ENCODE results near the gene VPS26A. TPM values are rescaled to one million over a fixed set of nuclear protein-coding genes. Genes with fewer than 3 reads are reported as not detected.

Gene VPS26A
- total and polyA plus RNA-seq, 2 experiments from 2014 or later: 57.6 to 58.7 TPM

GRCh38 chr10:69220041-69220451 is 96.1 kb downstream of the VPS26A start, which contains the start of gene HKDC1:
Gene HKDC1, plus strand, starts transcription at chr10:69220332. Its CDS starts 104 bp downstream, at chr10:69220436.
- H2AFZ ChIP-seq: no peak within 1 kb of the TSS
- WGBS (ENCODE audit: low lambda C conversion rate, missing lambda C conversion rate): 68% methylated on average over 8 of the region's 8 CpGs
- TF ChIP-seq EZH2phosphoT487 (IDR thresholded peaks at IDR 0.05; ENCODE audit: low read depth, severe bottlenecking, unreplicated experiment) (no peak), EZH2 (IDR thresholded peaks at IDR 0.05; ENCODE audit: borderline replicate concordance) (no peak), CTCF (IDR thresholded peaks at IDR 0.05; ENCODE audit: poor library complexity) (no peak)
- DNase-seq (ENCODE audit: low spot score): peak; percentile 61
- peak within 1 kb of the TSS; percentile 87 for H3K27ac ChIP-seq
- peak within 1 kb of the TSS; percentile 61 for H3K4me2 ChIP-seq
- no peaks in the 10 kb centered on the region for H3K9me3 ChIP-seq (ENCODE audit: low read depth)
- no peaks in the 10 kb centered on the region for H3K27me3 ChIP-seq
- H3K4me1 ChIP-seq (ENCODE audit: insufficient read depth): peaks cover 13% of the 10 kb centered on the region
- H3K36me3 ChIP-seq (replicated peaks; ENCODE audit: insufficient read depth, low read depth): no peaks in the 10 kb centered on the region
- H4K20me1 ChIP-seq (ENCODE audit: insufficient read depth, poor library complexity, severe bottlenecking): no peaks in the 10 kb centered on the region
- peak within 1 kb of the TSS; percentile 3 for H3K4me3 ChIP-seq
- H3K9me2 ChIP-seq (replicated peaks; ENCODE audit: insufficient read depth): no peaks in the 10 kb centered on the region
- H3K79me2 ChIP-seq: peaks cover 7% of the 10 kb centered on the region

- peaks cover 7% of the 10 kb centered on the region for H3K79me2 ChIP-seq
- H4K20me1 ChIP-seq (ENCODE audit: insufficient read depth, poor library complexity, severe bottlenecking): no peaks in the 10 kb centered on the region
- peak overlapping the region; percentile 87 for H3K27ac ChIP-seq
- no peaks in the 10 kb centered on the region for H3K9me3 ChIP-seq (ENCODE audit: low read depth)
- peaks cover 13% of the 10 kb centered on the region for H3K4me1 ChIP-seq (ENCODE audit: insufficient read depth)
- H2AFZ ChIP-seq: no peak overlapping the region
- no peaks in the 10 kb centered on the region for H3K9me2 ChIP-seq (replicated peaks; ENCODE audit: insufficient read depth)
- H3K36me3 ChIP-seq (replicated peaks; ENCODE audit: insufficient read depth, low read depth): no peaks in the 10 kb centered on the region
- H3K27me3 ChIP-seq: no peaks in the 10 kb centered on the region
- no peak for DNase-seq (ENCODE audit: low spot score)
- H3K4me3 ChIP-seq: peak overlapping the region; percentile 3
- no peak for TF ChIP-seq EZH2 (IDR thresholded peaks at IDR 0.05; ENCODE audit: borderline replicate concordance)
- H3K4me2 ChIP-seq: peak overlapping the region; percentile 61
- WGBS (ENCODE audit: low lambda C conversion rate, missing lambda C conversion rate): 68% methylated on average over 9 of the region's 9 CpGs
These were observed 96.5 kb downstream of the VPS26A start for GRCh38 chr10:69220507-69220906.

Small RNAs within 50 kb of the gene (small RNA-seq; reads per million reads assigned to genes)
- gene RF00017: not detected

Other genes with a start within 250 kb of the VPS26A start
- 40.5 and 40.9 TPM in 2 replicates for gene DDX50, start 222.9 kb upstream of the VPS26A start, total RNA-seq
- gene DDX50, start 222.9 kb upstream of the VPS26A start, polyA plus RNA-seq: 19.5 and 21.6 TPM in 2 replicates
- gene DDX21, start 168.0 kb upstream of the VPS26A start, total RNA-seq: 55.6 and 55.7 TPM in 2 replicates
- 15.8 and 17.0 TPM in 2 replicates for gene DDX21, start 168.0 kb upstream of the VPS26A start, polyA plus RNA-seq
- gene KIFBP, start 135.4 kb upstream of the VPS26A start, total RNA-seq: 32.6 and 40.5 TPM in 2 replicates
- 33.8 and 35.1 TPM in 2 replicates for gene KIFBP, start 135.4 kb upstream of the VPS26A start, polyA plus RNA-seq
- 0.68 and 2.5 TPM in 2 replicates for gene SRGN, start 36.1 kb upstream of the VPS26A start, total RNA-seq
- gene SRGN, start 36.1 kb upstream of the VPS26A start, polyA plus RNA-seq: 0.36 TPM in 1 of 2 replicates, not detected in the other
- 25.2 and 27.6 TPM in 2 replicates for gene SUPV3L1, start 56.1 kb downstream of the VPS26A start, total RNA-seq
- 25.9 and 27.9 TPM in 2 replicates for gene SUPV3L1, start 56.1 kb downstream of the VPS26A start, polyA plus RNA-seq
- gene HKDC1, start 96.2 kb downstream of the VPS26A start, total RNA-seq: 27.7 and 27.9 TPM in 2 replicates
- gene HKDC1, start 96.2 kb downstream of the VPS26A start, polyA plus RNA-seq: 19.5 and 23.6 TPM in 2 replicates
- gene HK1, start 154.3 kb downstream of the VPS26A start, total RNA-seq: 24.3 and 31.1 TPM in 2 replicates
- gene HK1, start 154.3 kb downstream of the VPS26A start, polyA plus RNA-seq: 42.5 and 55.4 TPM in 2 replicates

All from hepatocyte (in vitro differentiated cells).